H1 (cell line): ENCODE data around the gene SEC24B.

Experiments
- CTCF ChIP-seq, 3 experiments: IDR thresholded peaks; 1 replicate in 2 of 3; 2 replicates in 1 of 3; pipeline versions ENCODE4 v1.5.1 to v1.6.1; 2011; ENCODE audit warnings: low read length in 3 of 3, mild to moderate bottlenecking in 3 of 3, inconsistent platforms in 2 of 3, low read depth in 1 of 3, moderate library complexity in 1 of 3; ENCODE audit not compliant: insufficient read depth in 1 of 3; ENCODE audit errors: control extremely low read depth in 1 of 3
- EP300 ChIP-seq, 2 experiments: IDR thresholded peaks; 1 replicate in 1 of 2; 2 replicates in 1 of 2; pipeline ENCODE4 v1.6.1; 2011 to 2012; ENCODE audit warnings: low read depth in 2 of 2, low read length in 2 of 2, mild to moderate bottlenecking in 2 of 2, borderline replicate concordance in 1 of 2, inconsistent platforms in 1 of 2, moderate library complexity in 1 of 2
- EZH2 ChIP-seq: fragments of 200-600 bp; sonication (generic); IDR thresholded peaks from 2 replicates; pipeline ENCODE4 v1.7.1; 2012; ENCODE audit warnings: low read depth, mild to moderate bottlenecking, moderate library complexity, low read length, inconsistent platforms; ENCODE audit not compliant: severe bottlenecking
- GABPA ChIP-seq: IDR thresholded peaks from 2 replicates; pipeline ENCODE4 v1.6.1; 2011; ENCODE audit warnings: mild to moderate bottlenecking, low read length, moderate library complexity, borderline replicate concordance; ENCODE audit not compliant: insufficient read depth
- NRF1 ChIP-seq: IDR thresholded peaks from 2 replicates; pipeline ENCODE4 v1.6.1; 2011; ENCODE audit warnings: mild to moderate bottlenecking, low read depth, low read length, improper control_type of control experiment
- RAD21 ChIP-seq, 2 experiments: IDR thresholded peaks in 1 of 2; conservative IDR thresholded peaks in 1 of 2; 2 replicates each; pipeline ENCODE4 v1.6.1; 2011; ENCODE audit warnings: low read depth in 2 of 2, low read length in 2 of 2, improper control_type of control experiment in 1 of 2, inconsistent platforms in 1 of 2, mild to moderate bottlenecking in 1 of 2, moderate library complexity in 1 of 2

- TF ChIP-seq GABPA: no peak
- no peak for TF ChIP-seq RAD21 (IDR thresholded peaks at IDR 0.05 in 1 of 2, conservative IDR thresholded peaks at IDR 0.05 in 1 of 2; ENCODE audit: low read depth in 2 of 2, low read length in 2 of 2)
- TF ChIP-seq EZH2: no peak
- TF ChIP-seq EP300 (IDR thresholded peaks at IDR 0.05; ENCODE audit: borderline replicate concordance in 1 of 2, low read depth in 2 of 2, low read length in 2 of 2): no peak
- no peak for TF ChIP-seq CTCF (IDR thresholded peaks at IDR 0.05; ENCODE audit: control extremely low read depth in 1 of 3, insufficient read depth in 1 of 3, low read depth in 1 of 3, low read length in 3 of 3)
- no peak for TF ChIP-seq NRF1
Measured at GRCh38 chr4:109418588-109418987, 15.0 kb upstream of the SEC24B start.
